GM12872 (cell line): Measurements from ENCODE around the gene CREB3.

Source experiments
- TF ChIP-seq, protein P1 (sequence below): IDR thresholded peaks from 3 replicates; pipeline ENCODE4 v1.5.1; 2011; ENCODE audit warnings: low read depth, mild to moderate bottlenecking, low read length, moderate library complexity; ENCODE audit not compliant: insufficient read depth

The CREB3 gene

DNA sequence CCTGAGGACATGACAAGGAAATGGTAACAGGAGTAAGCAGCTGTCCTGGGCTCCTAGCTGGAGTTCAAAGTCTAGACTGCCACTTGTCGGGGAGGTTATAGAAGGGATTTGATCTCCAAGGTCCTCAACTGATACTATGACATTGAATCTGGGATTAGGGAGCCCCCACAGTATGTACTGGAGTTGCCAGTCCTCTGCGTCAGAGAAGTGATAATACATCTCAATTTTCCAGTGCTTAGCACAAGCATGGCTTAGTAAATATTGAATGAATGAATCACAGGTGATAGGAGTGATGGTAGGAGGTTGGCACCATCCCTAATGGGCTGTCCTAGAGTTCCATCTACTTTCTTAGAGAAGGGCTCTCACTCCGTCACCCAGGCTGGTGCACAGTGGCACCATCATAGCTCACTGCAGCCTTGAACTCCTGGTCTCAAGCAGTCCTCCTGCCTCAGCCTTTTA is 36.5 kb upstream of the CREB3 start:
- TF ChIP-seq, protein P1, sequence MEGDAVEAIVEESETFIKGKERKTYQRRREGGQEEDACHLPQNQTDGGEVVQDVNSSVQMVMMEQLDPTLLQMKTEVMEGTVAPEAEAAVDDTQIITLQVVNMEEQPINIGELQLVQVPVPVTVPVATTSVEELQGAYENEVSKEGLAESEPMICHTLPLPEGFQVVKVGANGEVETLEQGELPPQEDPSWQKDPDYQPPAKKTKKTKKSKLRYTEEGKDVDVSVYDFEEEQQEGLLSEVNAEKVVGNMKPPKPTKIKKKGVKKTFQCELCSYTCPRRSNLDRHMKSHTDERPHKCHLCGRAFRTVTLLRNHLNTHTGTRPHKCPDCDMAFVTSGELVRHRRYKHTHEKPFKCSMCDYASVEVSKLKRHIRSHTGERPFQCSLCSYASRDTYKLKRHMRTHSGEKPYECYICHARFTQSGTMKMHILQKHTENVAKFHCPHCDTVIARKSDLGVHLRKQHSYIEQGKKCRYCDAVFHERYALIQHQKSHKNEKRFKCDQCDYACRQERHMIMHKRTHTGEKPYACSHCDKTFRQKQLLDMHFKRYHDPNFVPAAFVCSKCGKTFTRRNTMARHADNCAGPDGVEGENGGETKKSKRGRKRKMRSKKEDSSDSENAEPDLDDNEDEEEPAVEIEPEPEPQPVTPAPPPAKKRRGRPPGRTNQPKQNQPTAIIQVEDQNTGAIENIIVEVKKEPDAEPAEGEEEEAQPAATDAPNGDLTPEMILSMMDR: no peak

DNA sequence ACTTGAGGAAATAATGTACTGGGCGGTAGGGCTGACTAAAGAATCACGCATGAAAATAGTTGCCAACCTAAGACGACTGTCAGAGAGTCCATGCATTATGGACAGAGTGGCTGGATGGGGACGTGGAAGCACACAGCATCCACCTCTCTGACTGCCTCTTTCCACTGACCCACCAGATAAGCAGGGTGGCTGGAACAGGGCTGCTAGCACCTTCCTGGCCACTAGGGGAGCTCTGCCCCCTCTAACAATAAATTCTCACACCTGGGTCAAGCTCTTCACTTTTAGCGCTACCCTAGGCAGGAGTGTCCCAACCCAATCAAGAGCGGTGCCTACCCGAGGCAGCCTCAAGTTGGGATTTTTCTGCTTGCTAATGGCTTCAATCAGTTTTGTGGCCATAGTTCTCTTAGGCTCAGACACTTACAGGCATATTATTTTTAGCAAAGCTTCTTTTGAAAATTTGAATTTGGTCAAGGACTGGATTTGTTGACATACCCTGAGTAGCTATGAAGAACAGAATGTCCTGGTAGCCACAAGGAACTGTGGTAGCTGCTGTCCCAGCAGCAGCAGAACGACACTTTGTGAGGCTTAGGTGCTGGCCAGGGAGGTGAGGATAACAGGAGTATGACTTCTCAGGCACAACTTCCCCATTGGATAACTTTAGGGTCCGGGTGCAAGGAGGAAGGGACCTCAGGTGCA is 35.8 kb upstream of the CREB3 start:
- TF ChIP-seq, protein P1: peak; percentile 99

DNA sequence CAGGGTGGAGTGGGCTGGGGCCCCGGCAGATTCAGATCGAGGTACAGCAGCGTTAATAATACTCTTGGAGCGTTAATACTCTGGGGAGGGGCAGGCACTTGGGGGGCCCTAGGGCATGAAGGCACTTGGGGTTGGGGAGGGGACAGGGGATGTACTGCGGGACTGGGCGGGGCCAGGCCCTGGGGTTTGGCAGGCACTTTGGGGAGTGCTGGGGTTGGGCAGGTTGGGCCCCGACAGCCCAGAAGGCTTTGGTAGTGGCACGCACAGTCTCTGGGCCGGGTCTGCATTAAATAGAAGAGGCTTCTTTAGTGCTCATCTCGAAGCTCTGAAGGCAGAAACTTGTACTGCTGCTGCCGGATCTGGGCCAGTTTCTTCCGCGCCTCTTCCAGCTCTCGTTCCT is 35.0 kb upstream of the CREB3 start:
- TF ChIP-seq, protein P1: no peak

DNA sequence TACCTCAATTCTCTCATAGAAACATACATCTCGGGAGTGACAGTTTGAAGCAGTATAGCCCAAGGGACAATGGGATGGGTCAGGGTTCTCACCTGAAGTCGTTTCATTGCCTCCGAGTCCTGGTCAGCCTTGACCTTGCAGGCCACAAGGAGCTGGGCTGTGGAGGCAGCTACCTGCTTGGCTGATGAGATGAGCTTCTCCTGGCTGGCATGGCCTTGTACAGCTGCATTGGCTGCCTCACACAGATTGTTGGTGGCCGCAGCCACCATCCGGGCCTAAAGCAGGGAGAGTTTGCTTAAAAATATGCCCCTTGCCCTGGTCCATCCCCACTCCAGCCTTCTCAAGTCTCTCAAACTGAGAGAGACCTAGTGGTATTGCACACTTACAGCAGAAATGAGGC is 34.2 kb upstream of the CREB3 start:
- TF ChIP-seq, protein P1: no peak

DNA sequence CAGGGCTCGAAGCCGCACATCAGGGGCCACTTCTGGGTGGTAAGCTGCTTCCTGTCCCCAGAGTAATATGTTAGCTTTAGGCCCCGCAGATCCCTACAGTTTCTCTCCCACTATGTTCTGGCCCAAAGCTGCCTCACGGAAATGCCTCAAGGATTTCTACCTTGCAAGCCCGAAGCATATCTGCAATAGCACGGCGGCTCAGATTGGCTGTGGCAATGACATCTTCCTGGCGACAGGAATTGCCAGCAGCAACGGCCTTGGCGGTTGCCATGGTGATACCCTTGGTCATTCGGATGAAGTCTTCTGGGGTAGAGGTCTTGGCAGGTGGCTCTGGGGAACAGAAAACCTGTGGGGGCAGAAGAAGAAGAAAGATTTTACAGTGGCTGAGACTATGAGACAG is 32.4 kb upstream of the CREB3 start:
- TF ChIP-seq, protein P1: no peak

DNA sequence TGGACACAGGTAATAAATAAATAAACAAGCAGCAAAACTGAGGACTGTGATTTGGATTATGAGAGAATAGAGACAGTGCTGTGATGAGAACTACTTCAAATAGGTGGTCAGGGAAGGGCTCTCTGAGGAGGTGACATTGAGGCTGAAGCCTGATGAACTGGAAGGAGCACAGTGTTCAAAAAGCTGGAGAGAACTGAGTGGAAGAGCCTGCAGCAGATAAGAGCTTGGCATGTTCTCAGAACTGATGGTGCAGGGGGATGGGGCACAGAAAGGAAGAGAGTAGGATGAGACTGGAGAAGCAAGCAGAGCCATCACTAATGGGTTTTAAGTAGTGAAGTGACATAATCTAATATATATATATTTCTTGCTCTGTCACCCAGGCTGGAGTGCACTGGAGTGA is 31.5 kb upstream of the CREB3 start:
- TF ChIP-seq, protein P1: no peak

DNA sequence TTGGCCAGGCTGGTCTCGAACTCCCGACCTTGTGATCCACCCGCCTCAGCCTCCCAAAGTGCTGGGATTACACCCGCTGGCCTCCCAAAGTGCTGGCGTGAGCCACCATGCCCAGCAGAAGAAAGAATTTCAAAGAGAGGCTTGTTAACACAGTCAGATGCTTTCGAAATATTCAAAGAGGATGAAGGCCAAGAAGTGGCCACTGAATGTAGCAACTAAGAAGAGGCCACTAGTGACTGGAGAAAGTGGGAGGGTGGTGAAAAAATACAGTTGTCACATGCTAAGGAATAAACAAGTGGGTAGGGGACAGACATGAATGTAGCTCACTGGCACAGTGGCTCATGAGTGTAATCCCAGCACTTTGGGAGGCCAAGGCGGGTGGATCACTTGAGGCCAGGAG is 29.8 kb upstream of the CREB3 start:
- TF ChIP-seq, protein P1: no peak
